Sigmoid colon (tissue), 7 donors: Measurements from ENCODE around the gene NHS. TPM values are rescaled to one million over a fixed set of nuclear protein-coding genes. Genes with fewer than 3 reads are reported as not detected.

Source experiments
- DNase-seq: peaks from one replicate; pipeline ENCODE4 v3.0.0-alpha.2; 2019
- H3K27ac ChIP-seq, 4 donors: fragments of 200-600 bp; sonication (generic); one replicate each; pipeline ENCODE4 v1.5.1; 2016 to 2019; ENCODE audit warnings: mild to moderate bottlenecking in 1 of 4
- H3K27me3 ChIP-seq, 3 donors: fragments of 200-600 bp; sonication (generic); one replicate each; pipeline ENCODE4 v1.5.1; 2019; ENCODE audit warnings: mild to moderate bottlenecking in 1 of 3
- H3K36me3 ChIP-seq, 4 donors: fragments of 200-600 bp; sonication (generic); one replicate each; pipeline ENCODE4 v1.5.1; 2016 to 2019
- H3K4me1 ChIP-seq, 4 donors: fragments of 200-600 bp; sonication (generic); one replicate each; pipeline ENCODE4 v1.5.1; 2017 to 2019
- H3K4me3 ChIP-seq, 4 donors: fragments of 200-600 bp; sonication (generic); one replicate each; pipeline ENCODE4 v1.5.1; 2017 to 2019; ENCODE audit warnings: mild to moderate bottlenecking in 2 of 4, moderate library complexity in 1 of 4
- H3K9me3 ChIP-seq, 4 donors: fragments of 200-600 bp in 3 of 4; sonication (generic) in 3 of 4; one replicate each; pipeline versions ENCODE4 v1.5.1 to v1.6.1; 2013 to 2019
- CTCF ChIP-seq, 4 experiments: fragments of 450-650 bp in 3 of 4; fragments of 200-600 bp in 1 of 4; IDR thresholded peaks; one replicate each; pipeline ENCODE4 v1.5.1; 2016 to 2019; ENCODE audit warnings: antibody characterized with exemption in 4 of 4, mild to moderate bottlenecking in 3 of 4, moderate library complexity in 2 of 4
- EP300 ChIP-seq, 4 donors: sonication (generic); formaldehyde crosslinking; IDR thresholded peaks; one replicate each; pipeline ENCODE4 v1.6.1; 2017; ENCODE audit warnings: antibody characterized with exemption in 4 of 4
- POLR2A ChIP-seq, 2 donors: fragments of 450-650 bp; IDR thresholded peaks; one replicate each; pipeline ENCODE4 v1.6.1; 2016; ENCODE audit warnings: antibody characterized with exemption in 2 of 2, mild to moderate bottlenecking in 2 of 2, moderate library complexity in 2 of 2
- POLR2AphosphoS5 ChIP-seq, 4 donors: sonication (generic); formaldehyde crosslinking; IDR thresholded peaks; one replicate each; pipeline ENCODE4 v1.6.1; 2017; ENCODE audit warnings: antibody characterized with exemption in 4 of 4
- WGBS, 2 donors: extraction: QIAGEN DNeasy Blood & Tissue Kit; methylation state at CpG; one replicate each; pipeline ENCODE4 v1.1.7; 2013; 5-methylcytosine and 5-hydroxymethylcytosine counted together
- intact Hi-C: fragments of 100-400 bp; cut with DNase I; formaldehyde crosslinking; loops from one replicate; pipeline ENCODE4 v1.15.1; 2023
- polyA plus RNA-seq, 3 donors: library from polyadenylated mRNA; stranded (reverse); fragments of 200-250 nt; gene quantifications; one replicate each; pipeline ENCODE4 v1.2.3, GENCODE V29; 2013
- total RNA-seq, 4 donors: library from RNA; depleted of rRNA; stranded (reverse); fragments of >200 nt; gene quantifications; one replicate each; pipeline ENCODE4 v1.1.0, GENCODE V29; 2016
- donor health status: healthy with polysubstance abuse.
- donor health status: Bipolar disorder and iron deficiency.
- donor health status: healthy.

NHS gene
- total and polyA plus RNA-seq, 7 donors: under 0.01 to 22.7 (median 9.3) TPM

GRCh38 chrX:17590892-17591740, 216.1 kb downstream of the NHS start:
- peak overlapping the region in 3 of 4 donors; percentile 61 to 76 (median 65) for H3K27ac ChIP-seq
- peak; percentile 83 for DNase-seq
- intact Hi-C loops: loop anchor here (2.0 to 5.0 kb wide), 4 partner anchors 39 to 348 kb away; no protein-coding TSS in a partner anchor
- no peaks in the 10 kb centered on the region for H3K27me3 ChIP-seq
- WGBS, 2 donors: 30 to 38% methylated on average over 9 of the region's 9 CpGs
- H3K9me3 ChIP-seq: no peaks in the 10 kb centered on the region
- H3K36me3 ChIP-seq: no peaks in the 10 kb centered on the region
- TF ChIP-seq EP300 (IDR thresholded peaks at IDR 0.05) (no peak), CTCF (IDR thresholded peaks at IDR 0.05) (peak; percentile 37 to 59 (median 52)), POLR2A (IDR thresholded peaks at IDR 0.05) (no peak), POLR2AphosphoS5 (IDR thresholded peaks at IDR 0.05) (peak in 2 of 4 donors; percentile 5 to 18)
- H3K4me1 ChIP-seq: peaks cover 0 to 23% (median 2%) of the 10 kb centered on the region in 4 donors
- H3K4me3 ChIP-seq: peak overlapping the region in 2 of 4 donors; percentile 8 to 18

GRCh38 chrX:17591741-17592110, 216.7 kb downstream of the NHS start:
- Histone ChIP-seq H3K4me1 (peaks cover 0 to 29% (median 6%) of the 10 kb centered on the region in 4 donors), H3K36me3 (no peaks in the 10 kb centered on the region), H3K4me3 (peak overlapping the region in 1 of 4 donors; percentile 18), H3K27ac (peak overlapping the region; percentile 47 to 76 (median 63)), H3K27me3 (no peaks in the 10 kb centered on the region), H3K9me3 (no peaks in the 10 kb centered on the region)
- DNase-seq: no peak
- no peak for TF ChIP-seq POLR2A (IDR thresholded peaks at IDR 0.05)
- TF ChIP-seq POLR2AphosphoS5 (IDR thresholded peaks at IDR 0.05): peak in 1 of 4 donors; percentile 1
- TF ChIP-seq EP300 (IDR thresholded peaks at IDR 0.05): no peak
- intact Hi-C loops: loop anchor here (2.0 to 5.0 kb wide), 4 partner anchors 39 to 349 kb away; no protein-coding TSS in a partner anchor
- WGBS, 2 donors: 31 to 50% methylated on average over 4 of the region's 4 CpGs

- Histone ChIP-seq H3K9me3 (no peaks in the 10 kb centered on the region), H3K27me3 (no peaks in the 10 kb centered on the region), H3K27ac (peak overlapping the region; percentile 47 to 76 (median 63)), H3K36me3 (no peaks in the 10 kb centered on the region), H3K4me1 (peaks cover 0 to 31% (median 6%) of the 10 kb centered on the region in 4 donors), H3K4me3 (no peak overlapping the region)
- intact Hi-C loops: loop anchor here (5.0 kb wide), 2 partner anchors 40 to 100 kb away; no protein-coding TSS in a partner anchor
- TF ChIP-seq CTCF (IDR thresholded peaks at IDR 0.05): no peak
- peak in 3 of 4 donors; percentile 11 to 41 (median 27) for TF ChIP-seq POLR2AphosphoS5 (IDR thresholded peaks at IDR 0.05)
- TF ChIP-seq POLR2A (IDR thresholded peaks at IDR 0.05): no peak
- TF ChIP-seq EP300 (IDR thresholded peaks at IDR 0.05): peak in 3 of 4 donors; percentile 22 to 45 (median 27)
- no peak for DNase-seq
- WGBS, 2 donors: 72 to 80% methylated on average over 1 of the region's 1 CpG
These were observed 217.1 kb downstream of the NHS start for GRCh38 chrX:17592117-17592516.

- no peaks in the 10 kb centered on the region for H3K36me3 ChIP-seq
- peak overlapping the region in 1 of 4 donors; percentile 52 for H3K27ac ChIP-seq
- no peak for TF ChIP-seq POLR2A (IDR thresholded peaks at IDR 0.05)
- TF ChIP-seq EP300 (IDR thresholded peaks at IDR 0.05): no peak
- TF ChIP-seq POLR2AphosphoS5 (IDR thresholded peaks at IDR 0.05): no peak
- no peak for TF ChIP-seq CTCF (IDR thresholded peaks at IDR 0.05)
- intact Hi-C loops: loop anchor here (5.0 kb wide), 2 partner anchors 42 to 98 kb away; no protein-coding TSS in a partner anchor
- peaks cover 0 to 50% (median 21%) of the 10 kb centered on the region in 4 donors for H3K4me1 ChIP-seq
- DNase-seq: no peak
- no peaks in the 10 kb centered on the region for H3K27me3 ChIP-seq
- H3K4me3 ChIP-seq: no peak overlapping the region
- no peaks in the 10 kb centered on the region for H3K9me3 ChIP-seq
- 96 to 99% methylated on average over 2 of the region's 2 CpGs for WGBS, 2 donors
These were observed 219.7 kb downstream of the NHS start for GRCh38 chrX:17594693-17595092.

- no peak overlapping the region for H3K4me3 ChIP-seq
- peaks cover 0 to 50% (median 21%) of the 10 kb centered on the region in 4 donors for H3K4me1 ChIP-seq
- 13 to 59% methylated on average over 3 of the region's 3 CpGs for WGBS, 2 donors
- no peaks in the 10 kb centered on the region for H3K9me3 ChIP-seq
- TF ChIP-seq EP300 (IDR thresholded peaks at IDR 0.05) (no peak), POLR2A (IDR thresholded peaks at IDR 0.05) (no peak), CTCF (IDR thresholded peaks at IDR 0.05) (no peak), POLR2AphosphoS5 (IDR thresholded peaks at IDR 0.05) (no peak)
- intact Hi-C loops: no loop called here
- peak overlapping the region in 3 of 4 donors; percentile 6 to 52 (median 18) for H3K27ac ChIP-seq
- no peaks in the 10 kb centered on the region for H3K27me3 ChIP-seq
- no peak for DNase-seq
- no peaks in the 10 kb centered on the region for H3K36me3 ChIP-seq
These were observed 220.5 kb downstream of the NHS start for GRCh38 chrX:17595456-17596035.
